Loucy (cell line): ENCODE results near the gene LAMB4.

Experiments used
- H2AFZ ChIP-seq: fragments of 200-600 bp; sonication (generic); 2 replicates; pipeline ENCODE4 v1.6.0; 2016; ENCODE audit warnings: antibody characterized with exemption, mild to moderate bottlenecking, low read length, moderate library complexity
- H3F3A ChIP-seq: fragments of 200-600 bp; 2 replicates; pipeline ENCODE4 v1.6.0; 2016; ENCODE audit warnings: antibody characterized with exemption, low read depth, mild to moderate bottlenecking
- H3K27me3 ChIP-seq: fragments of 200-600 bp; sonication (generic); 2 replicates; pipeline ENCODE4 v1.6.1; 2014; ENCODE audit warnings: low read length, mild to moderate bottlenecking; ENCODE audit not compliant: insufficient read depth, poor library complexity, severe bottlenecking
- H3K36me3 ChIP-seq: fragments of 200-600 bp; sonication (generic); 2 replicates; pipeline ENCODE4 v1.6.1; 2016; ENCODE audit warnings: low read length; ENCODE audit not compliant: insufficient read depth
- H3K4me1 ChIP-seq: fragments of 200-600 bp; sonication (generic); 2 replicates; pipeline ENCODE4 v1.5.1; 2014; ENCODE audit warnings: low read length, mild to moderate bottlenecking; ENCODE audit not compliant: insufficient read depth, poor library complexity, severe bottlenecking
- H3K4me2 ChIP-seq: fragments of 200-600 bp; sonication (generic); 2 replicates; pipeline ENCODE4 v1.6.0; 2014; ENCODE audit warnings: antibody characterized with exemption, low read length, low read depth, mild to moderate bottlenecking; ENCODE audit not compliant: poor library complexity, severe bottlenecking
- H3K4me3 ChIP-seq: fragments of 200-600 bp; sonication (generic); 2 replicates; pipeline ENCODE4 v1.5.1; 2014; ENCODE audit warnings: low read length, mild to moderate bottlenecking, mixed read lengths; ENCODE audit not compliant: poor library complexity, severe bottlenecking
- H3K79me2 ChIP-seq: fragments of 200-600 bp; sonication (generic); 2 replicates; pipeline ENCODE4 v1.6.1; 2014; ENCODE audit warnings: low read length; ENCODE audit not compliant: insufficient read depth
- H3K9ac ChIP-seq: fragments of 200-600 bp; sonication (generic); 2 replicates; pipeline ENCODE4 v1.6.0; 2014; ENCODE audit warnings: mild to moderate bottlenecking, low read depth, low read length, moderate library complexity; ENCODE audit not compliant: poor library complexity, severe bottlenecking
- H3K9me2 ChIP-seq: fragments of 200-600 bp; sonication (generic); replicated peaks from 2 replicates; pipeline ENCODE4 v1.6.1; 2016; ENCODE audit warnings: low read depth, low read length, mixed read lengths
- H3K9me3 ChIP-seq: fragments of 200-600 bp; sonication (generic); 2 replicates; pipeline ENCODE4 v1.6.1; 2014; ENCODE audit warnings: mild to moderate bottlenecking, antibody characterized with exemption, low read length, low read depth; ENCODE audit not compliant: insufficient read depth
- H4K20me1 ChIP-seq: fragments of 200-600 bp; sonication (generic); 2 replicates; pipeline ENCODE4 v1.6.0; 2014; ENCODE audit warnings: antibody characterized with exemption, low read length, mild to moderate bottlenecking; ENCODE audit not compliant: insufficient read depth, poor library complexity, severe bottlenecking
- CTCF ChIP-seq: fragments of 200-600 bp; sonication (generic); conservative IDR thresholded peaks from 2 replicates; pipeline ENCODE4 v1.5.1; 2014; ENCODE audit warnings: mild to moderate bottlenecking, antibody characterized with exemption, low read length
- EZH2phosphoT487 ChIP-seq: fragments of 200-600 bp; IDR thresholded peaks from 2 replicates; pipeline ENCODE4 v1.6.1; 2018; ENCODE audit warnings: antibody characterized with exemption, mild to moderate bottlenecking, moderate library complexity, borderline replicate concordance

Gene LAMB4

DNA sequence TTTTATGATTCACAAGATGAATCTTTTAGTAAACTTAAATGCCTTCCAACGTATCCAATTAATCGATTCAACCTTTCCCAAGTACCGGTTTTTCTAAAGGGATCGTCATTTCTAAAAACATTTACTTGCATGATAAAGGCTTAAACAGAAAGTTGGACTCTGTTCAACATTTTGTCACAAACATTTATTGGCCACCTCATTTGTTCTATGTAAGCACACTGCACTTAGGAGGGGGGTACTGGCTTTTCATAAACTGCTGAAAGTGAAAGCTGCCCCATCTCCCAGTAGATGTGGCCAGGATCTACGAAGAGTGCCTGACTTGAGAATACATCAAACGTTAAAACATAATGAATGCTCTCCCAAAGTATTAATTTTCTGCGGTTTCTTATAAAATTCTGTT, 37.3 kb upstream of the LAMB4 start:
- no peaks in the 10 kb centered on the region for H3K9me3 ChIP-seq
- no peak overlapping the region for H3K4me3 ChIP-seq
- no peaks in the 10 kb centered on the region for H3K79me2 ChIP-seq
- no peak overlapping the region for H3K4me2 ChIP-seq
- TF ChIP-seq CTCF (no peak), EZH2phosphoT487 (no peak)
- H2AFZ ChIP-seq = no peak overlapping the region
- no peak overlapping the region for H3K9ac ChIP-seq
- H3K27me3 ChIP-seq = no peaks in the 10 kb centered on the region
- H3F3A ChIP-seq = no peaks in the 10 kb centered on the region
- no peaks in the 10 kb centered on the region for H3K9me2 ChIP-seq
- H3K36me3 ChIP-seq = no peaks in the 10 kb centered on the region
- no peaks in the 10 kb centered on the region for H3K4me1 ChIP-seq
- H4K20me1 ChIP-seq = no peaks in the 10 kb centered on the region

- H3K4me3 ChIP-seq = no peak overlapping the region
- H3K9me2 ChIP-seq = no peaks in the 10 kb centered on the region
- H2AFZ ChIP-seq = no peak overlapping the region
- no peak overlapping the region for H3K4me2 ChIP-seq
- H3K79me2 ChIP-seq = no peaks in the 10 kb centered on the region
- no peaks in the 10 kb centered on the region for H3F3A ChIP-seq
- TF ChIP-seq CTCF = no peak
- no peak for TF ChIP-seq EZH2phosphoT487
- no peaks in the 10 kb centered on the region for H4K20me1 ChIP-seq
- no peak overlapping the region for H3K9ac ChIP-seq
- no peaks in the 10 kb centered on the region for H3K4me1 ChIP-seq
- H3K9me3 ChIP-seq = no peaks in the 10 kb centered on the region
- H3K27me3 ChIP-seq = no peaks in the 10 kb centered on the region
- H3K36me3 ChIP-seq = no peaks in the 10 kb centered on the region
These were observed 36.5 kb upstream of the LAMB4 start for GRCh38 chr7:108166687-108167086.

GRCh38 chr7:108165723-108166122, 35.6 kb upstream of the LAMB4 start:
- Histone ChIP-seq H3K4me2 (no peak overlapping the region), H3K27me3 (no peaks in the 10 kb centered on the region), H4K20me1 (no peaks in the 10 kb centered on the region), H3K9me2 (no peaks in the 10 kb centered on the region), H3K79me2 (no peaks in the 10 kb centered on the region), H3K4me1 (no peaks in the 10 kb centered on the region), H3K4me3 (no peak overlapping the region), H3F3A (no peaks in the 10 kb centered on the region), H3K9me3 (no peaks in the 10 kb centered on the region), H3K36me3 (no peaks in the 10 kb centered on the region), H2AFZ (no peak overlapping the region), H3K9ac (no peak overlapping the region)
- TF ChIP-seq CTCF (no peak), EZH2phosphoT487 (no peak)
